Measurements from ENCODE around the gene TCAP.
"Not testable (repeated sequence)": the region's sequence is repeated elsewhere in the genome, so short reads cannot be mapped to it uniquely, and the experiment has no call there.

TCAP gene

GRCh38 chr17:39688945-39689344 is 23.8 kb downstream of the TCAP start:
- Histone ChIP-seq H3K27me3 (peaks cover 27% of the 10 kb centered on the region), H3K27ac (no peak overlapping the region), H3K4me3 (ENCODE audit: low read depth in 1 of 2, low read length in 1 of 2) (peak overlapping the region in 1 of 2 experiments; percentile 95), H3K4me1 (ENCODE audit: control insufficient read depth in 1 of 2, insufficient read depth in 1 of 2, low read depth in 1 of 2, low read length in 1 of 2) (peaks cover 7 to 11% of the 10 kb centered on the region in 2 experiments), H3K36me3 (no peaks in the 10 kb centered on the region), H3K9me3 (no peaks in the 10 kb centered on the region)
- no peak for TF ChIP-seq CTCF (IDR thresholded peaks at IDR 0.05)

- no peak overlapping the region for H3K27ac ChIP-seq
- H3K4me1 ChIP-seq (ENCODE audit: control insufficient read depth in 1 of 2, insufficient read depth in 1 of 2, low read depth in 1 of 2, low read length in 1 of 2): no peaks in the 10 kb centered on the region
- H3K27me3 ChIP-seq: peaks cover 49% of the 10 kb centered on the region
- TF ChIP-seq CTCF (IDR thresholded peaks at IDR 0.05): no peak
- H3K36me3 ChIP-seq: no peaks in the 10 kb centered on the region
- H3K4me3 ChIP-seq (ENCODE audit: low read depth in 1 of 2, low read length in 1 of 2): no peak overlapping the region
- H3K9me3 ChIP-seq: no peaks in the 10 kb centered on the region
Measured at GRCh38 chr17:39694593-39694992, 29.4 kb downstream of the TCAP start.

GRCh38 chr17:39695089-39695474 is 29.9 kb downstream of the TCAP start:
- no peaks in the 10 kb centered on the region for H3K9me3 ChIP-seq
- no peak overlapping the region for H3K27ac ChIP-seq
- H3K27me3 ChIP-seq: peaks cover 50% of the 10 kb centered on the region
- no peaks in the 10 kb centered on the region for H3K4me1 ChIP-seq (ENCODE audit: control insufficient read depth in 1 of 2, insufficient read depth in 1 of 2, low read depth in 1 of 2, low read length in 1 of 2)
- no peak overlapping the region for H3K4me3 ChIP-seq (ENCODE audit: low read depth in 1 of 2, low read length in 1 of 2)
- no peaks in the 10 kb centered on the region for H3K36me3 ChIP-seq
- TF ChIP-seq CTCF (IDR thresholded peaks at IDR 0.05): no peak

GRCh38 chr17:39696731-39697130 is 31.6 kb downstream of the TCAP start:
- no peaks in the 10 kb centered on the region for H3K36me3 ChIP-seq
- no peak for TF ChIP-seq CTCF (IDR thresholded peaks at IDR 0.05)
- H3K4me1 ChIP-seq (ENCODE audit: control insufficient read depth in 1 of 2, insufficient read depth in 1 of 2, low read depth in 1 of 2, low read length in 1 of 2): no peaks in the 10 kb centered on the region
- peaks cover 54% of the 10 kb centered on the region for H3K27me3 ChIP-seq
- no peaks in the 10 kb centered on the region for H3K9me3 ChIP-seq
- no peak overlapping the region for H3K27ac ChIP-seq
- no peak overlapping the region for H3K4me3 ChIP-seq (ENCODE audit: low read depth in 1 of 2, low read length in 1 of 2)

GRCh38 chr17:39697961-39698360 is 32.8 kb downstream of the TCAP start:
- Histone ChIP-seq H3K36me3 (no peaks in the 10 kb centered on the region), H3K27me3 (peaks cover 67% of the 10 kb centered on the region), H3K9me3 (no peaks in the 10 kb centered on the region), H3K4me3 (ENCODE audit: low read depth in 1 of 2, low read length in 1 of 2) (no peak overlapping the region), H3K4me1 (ENCODE audit: control insufficient read depth in 1 of 2, insufficient read depth in 1 of 2, low read depth in 1 of 2, low read length in 1 of 2) (no peaks in the 10 kb centered on the region), H3K27ac (no peak overlapping the region)
- no peak for TF ChIP-seq CTCF (IDR thresholded peaks at IDR 0.05)

- H3K4me3 ChIP-seq (ENCODE audit: low read depth in 1 of 2, low read length in 1 of 2); H3K27ac ChIP-seq: not testable (repeated sequence)
Measured at GRCh38 chr17:39699157-39699817, 34.1 kb downstream of the TCAP start.

More at GRCh38 chr17:39699157-39699817, 34.1 kb downstream of the TCAP start:
- H3K4me1 ChIP-seq (ENCODE audit: control insufficient read depth in 1 of 2, insufficient read depth in 1 of 2, low read depth in 1 of 2, low read length in 1 of 2); H3K36me3 ChIP-seq; H3K9me3 ChIP-seq: not testable (repeated sequence)
- peaks cover 76% of the 10 kb centered on the region for H3K27me3 ChIP-seq
